Spleen (tissue), 7 donors: ENCODE measurements around the gene BRAT1.

ENCODE experiments used
- CTCF ChIP-seq, 11 experiments: fragments of 200-600 bp in 7 of 11; fragments of 450-650 bp in 4 of 11; sonication (generic) in 4 of 11; IDR thresholded peaks in 8 of 11; conservative IDR thresholded peaks in 3 of 11; 1 replicate in 7 of 11; 2 replicates in 4 of 11; pipeline versions ENCODE4 v1.4.0 to v1.8.0; 2016 to 2021; ENCODE audit warnings: antibody characterized with exemption in 11 of 11, inconsistent platforms in 4 of 11, mild to moderate bottlenecking in 1 of 11
- POLR2A ChIP-seq, 3 donors: fragments of 450-650 bp; IDR thresholded peaks; one replicate each; pipeline ENCODE4 v1.5.1; 2017; ENCODE audit warnings: antibody characterized with exemption in 3 of 3, mild to moderate bottlenecking in 1 of 3
- POLR2AphosphoS5 ChIP-seq, 3 donors: sonication (generic); formaldehyde crosslinking; IDR thresholded peaks; one replicate each; pipeline ENCODE4 v1.5.1; 2017; ENCODE audit warnings: antibody characterized with exemption in 3 of 3
- donor health status: DM: no; HTN: no; CAD: no; lungs with moderate emphysema.
- donor health status: DM: no; HTN: no; CAD: no.
- donor health status: DM: no; HTN: no; CAD: no.

GRCh38 chr7:2577914-2578680, 22.8 kb upstream of the BRAT1 start:
- TF ChIP-seq CTCF (IDR thresholded peaks at IDR 0.05 in 8 of 11, conservative IDR thresholded peaks at IDR 0.05 in 3 of 11) (no peak), POLR2A (IDR thresholded peaks at IDR 0.05) (no peak), POLR2AphosphoS5 (IDR thresholded peaks at IDR 0.05) (no peak)
